ENCODE data around the gene MAPRE2.

The MAPRE2 gene

DNA sequence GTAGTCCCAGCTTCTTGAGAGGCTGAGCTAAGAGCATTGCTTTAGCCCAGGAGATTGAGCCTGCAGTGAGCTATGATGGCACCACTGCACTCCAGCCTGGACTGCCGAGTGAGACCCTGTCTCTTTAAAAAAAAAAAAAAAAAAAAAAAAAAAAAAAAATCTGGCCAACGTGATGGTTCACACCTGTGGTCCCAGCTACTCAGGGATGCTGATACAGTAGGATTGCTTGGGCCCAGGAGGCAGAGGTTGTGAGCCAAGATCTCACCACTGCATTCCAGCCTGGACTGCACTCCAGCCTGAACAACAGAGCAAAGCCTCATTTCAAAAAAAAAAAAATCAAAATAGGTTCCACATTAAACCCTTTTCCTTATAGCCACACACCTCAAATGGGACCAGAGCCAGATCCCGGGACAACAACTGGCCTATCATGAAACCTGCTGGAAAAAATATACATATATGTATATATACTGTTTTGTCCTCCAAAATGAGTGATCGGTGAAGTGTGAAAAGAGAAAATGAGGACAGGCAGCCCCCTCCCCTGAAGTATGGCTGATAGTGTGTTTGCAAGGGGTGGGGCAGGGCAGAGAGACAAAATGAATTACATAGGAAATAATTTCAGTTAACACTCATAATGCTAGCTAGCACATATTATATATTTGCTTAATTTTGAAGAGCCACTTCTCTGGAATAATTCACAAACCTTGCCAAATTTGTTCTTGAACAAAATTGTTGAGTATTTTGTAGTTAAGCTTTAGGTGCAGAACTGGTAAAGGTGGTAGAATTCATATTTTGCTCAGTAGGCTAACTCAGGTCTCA, 22.9 kb downstream of the MAPRE2 start:
- H3K79me2 ChIP-seq (ENCODE audit: insufficient read depth, low read length), result peaks cover 6% of the 10 kb centered on the region; the same call in 1 of the 2 replicates
- H3K9me3 ChIP-seq (ENCODE audit: insufficient read depth, low read length), result no peaks in the 10 kb centered on the region

DNA sequence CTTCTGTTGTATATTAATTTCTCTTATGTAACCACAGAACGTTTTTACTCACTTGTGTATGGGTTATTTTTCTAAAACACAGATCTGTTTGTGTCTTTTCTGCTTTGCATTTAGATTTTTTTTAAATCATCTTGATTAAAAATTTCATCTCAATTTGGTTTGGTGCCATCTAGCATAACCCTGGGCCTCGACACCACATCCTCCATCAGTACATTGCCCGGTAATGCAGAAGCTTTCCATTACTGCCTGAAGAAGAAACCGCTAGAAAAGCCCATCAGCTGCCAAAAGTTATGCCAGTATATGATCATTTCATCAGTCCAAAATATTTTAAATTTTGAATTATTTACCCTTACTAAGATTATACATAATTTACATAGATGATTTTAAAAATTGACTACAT, 26.2 kb downstream of the MAPRE2 start:
- no peaks in the 10 kb centered on the region for H3K9me2 ChIP-seq (replicated peaks; ENCODE audit: insufficient read depth, low read length)
- TF ChIP-seq, protein P1, sequence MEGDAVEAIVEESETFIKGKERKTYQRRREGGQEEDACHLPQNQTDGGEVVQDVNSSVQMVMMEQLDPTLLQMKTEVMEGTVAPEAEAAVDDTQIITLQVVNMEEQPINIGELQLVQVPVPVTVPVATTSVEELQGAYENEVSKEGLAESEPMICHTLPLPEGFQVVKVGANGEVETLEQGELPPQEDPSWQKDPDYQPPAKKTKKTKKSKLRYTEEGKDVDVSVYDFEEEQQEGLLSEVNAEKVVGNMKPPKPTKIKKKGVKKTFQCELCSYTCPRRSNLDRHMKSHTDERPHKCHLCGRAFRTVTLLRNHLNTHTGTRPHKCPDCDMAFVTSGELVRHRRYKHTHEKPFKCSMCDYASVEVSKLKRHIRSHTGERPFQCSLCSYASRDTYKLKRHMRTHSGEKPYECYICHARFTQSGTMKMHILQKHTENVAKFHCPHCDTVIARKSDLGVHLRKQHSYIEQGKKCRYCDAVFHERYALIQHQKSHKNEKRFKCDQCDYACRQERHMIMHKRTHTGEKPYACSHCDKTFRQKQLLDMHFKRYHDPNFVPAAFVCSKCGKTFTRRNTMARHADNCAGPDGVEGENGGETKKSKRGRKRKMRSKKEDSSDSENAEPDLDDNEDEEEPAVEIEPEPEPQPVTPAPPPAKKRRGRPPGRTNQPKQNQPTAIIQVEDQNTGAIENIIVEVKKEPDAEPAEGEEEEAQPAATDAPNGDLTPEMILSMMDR (IDR thresholded peaks at IDR 0.05; ENCODE audit: insufficient read depth, low read length, poor library complexity, severe bottlenecking), result no peak
- no peak for TF ChIP-seq EZH2phosphoT487 (conservative IDR thresholded peaks at IDR 0.05; ENCODE audit: low read length)

More for the DNA sequence above, 22.9 kb downstream of the MAPRE2 start:
- H3K9me2 ChIP-seq (replicated peaks; ENCODE audit: insufficient read depth, low read length), result no peaks in the 10 kb centered on the region
- no peaks in the 10 kb centered on the region for H3K36me3 ChIP-seq (ENCODE audit: low read length)
- 0 out of 2 replicates have a peak, but pooled peaks cover 10% of the 10 kb centered on the region for H4K20me1 ChIP-seq (ENCODE audit: low read depth, low read length)
- no peak overlapping the region for H2AFZ ChIP-seq (ENCODE audit: low read depth, low read length, severe bottlenecking)
- H3K4me3 ChIP-seq (ENCODE audit: insufficient read depth, low read length, poor library complexity, severe bottlenecking), result no peak overlapping the region
- no peaks in the 10 kb centered on the region for H3F3A ChIP-seq (ENCODE audit: insufficient read depth)
- no peak overlapping the region for H3K4me2 ChIP-seq (ENCODE audit: low read depth, low read length, poor library complexity, severe bottlenecking)
- TF ChIP-seq EZH2phosphoT487 (conservative IDR thresholded peaks at IDR 0.05; ENCODE audit: low read length), result no peak
- TF ChIP-seq, protein P1 (IDR thresholded peaks at IDR 0.05; ENCODE audit: insufficient read depth, low read length, poor library complexity, severe bottlenecking), result no peak
- no peak overlapping the region for H3K9ac ChIP-seq (ENCODE audit: low read length)
- H3K27me3 ChIP-seq (ENCODE audit: low read length), result no peaks in the 10 kb centered on the region
- H3K27ac ChIP-seq (ENCODE audit: low read depth, low read length), result no peak overlapping the region

DNA sequence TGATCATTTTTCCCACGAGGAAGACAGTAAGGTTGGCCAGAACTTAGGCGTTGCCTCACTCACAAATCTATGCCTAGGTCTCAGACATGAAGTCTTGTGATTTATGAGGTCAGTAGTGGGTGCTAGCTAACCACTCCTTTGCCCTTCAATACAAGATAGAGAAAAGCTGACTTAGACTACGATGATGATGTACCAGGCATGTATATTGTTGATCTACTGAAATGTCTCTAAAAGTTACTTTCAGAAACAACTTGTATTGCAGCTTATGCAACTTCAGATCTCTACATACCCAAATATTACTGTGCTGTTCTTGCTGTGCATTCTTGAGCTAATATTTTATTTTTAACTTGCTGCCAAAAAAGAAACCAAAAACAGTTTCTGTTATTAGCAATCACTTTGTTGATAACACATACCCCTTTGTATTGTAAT, 30.6 kb downstream of the MAPRE2 start:
- Histone ChIP-seq H4K20me1 (ENCODE audit: low read depth, low read length) (0 out of 2 replicates have a peak, but pooled peaks cover 4% of the 10 kb centered on the region), H3K27ac (ENCODE audit: low read depth, low read length) (no peak overlapping the region), H3K79me2 (ENCODE audit: insufficient read depth, low read length) (no peaks in the 10 kb centered on the region), H3K9ac (ENCODE audit: low read length) (no peak overlapping the region), H3K4me3 (ENCODE audit: insufficient read depth, low read length, poor library complexity, severe bottlenecking) (no peak overlapping the region), H2AFZ (ENCODE audit: low read depth, low read length, severe bottlenecking) (no peak overlapping the region), H3F3A (ENCODE audit: insufficient read depth) (no peaks in the 10 kb centered on the region), H3K9me2 (replicated peaks; ENCODE audit: insufficient read depth, low read length) (no peaks in the 10 kb centered on the region), H3K36me3 (ENCODE audit: low read length) (no peaks in the 10 kb centered on the region), H3K9me3 (ENCODE audit: insufficient read depth, low read length) (no peaks in the 10 kb centered on the region), H3K4me2 (ENCODE audit: low read depth, low read length, poor library complexity, severe bottlenecking) (no peak overlapping the region), H3K27me3 (ENCODE audit: low read length) (no peaks in the 10 kb centered on the region)
- TF ChIP-seq, protein P1 (IDR thresholded peaks at IDR 0.05; ENCODE audit: insufficient read depth, low read length, poor library complexity, severe bottlenecking), result no peak
- no peak for TF ChIP-seq EZH2phosphoT487 (conservative IDR thresholded peaks at IDR 0.05; ENCODE audit: low read length)

More for the DNA sequence above, 26.2 kb downstream of the MAPRE2 start:
- Histone ChIP-seq H2AFZ (ENCODE audit: low read depth, low read length, severe bottlenecking) (no peak overlapping the region), H3K27me3 (ENCODE audit: low read length) (no peaks in the 10 kb centered on the region), H3K4me2 (ENCODE audit: low read depth, low read length, poor library complexity, severe bottlenecking) (no peak overlapping the region), H3K27ac (ENCODE audit: low read depth, low read length) (no peak overlapping the region), H3K9me3 (ENCODE audit: insufficient read depth, low read length) (no peaks in the 10 kb centered on the region), H3K9ac (ENCODE audit: low read length) (no peak overlapping the region), H3K4me3 (ENCODE audit: insufficient read depth, low read length, poor library complexity, severe bottlenecking) (no peak overlapping the region), H3K36me3 (ENCODE audit: low read length) (no peaks in the 10 kb centered on the region), H3F3A (ENCODE audit: insufficient read depth) (no peaks in the 10 kb centered on the region), H3K79me2 (ENCODE audit: insufficient read depth, low read length) (no peaks in the 10 kb centered on the region), H4K20me1 (ENCODE audit: low read depth, low read length) (0 out of 2 replicates have a peak, but pooled peaks cover 7% of the 10 kb centered on the region)

Measured in SU-DHL-6 (cell line).